ENCODE data around the gene IKBKE. TPM values are rescaled to one million over a fixed set of nuclear protein-coding genes. Genes with fewer than 3 reads are reported as not detected.

The IKBKE gene
- total RNA-seq, 1 experiment from 2014 or later = 5.1 TPM

DNA sequence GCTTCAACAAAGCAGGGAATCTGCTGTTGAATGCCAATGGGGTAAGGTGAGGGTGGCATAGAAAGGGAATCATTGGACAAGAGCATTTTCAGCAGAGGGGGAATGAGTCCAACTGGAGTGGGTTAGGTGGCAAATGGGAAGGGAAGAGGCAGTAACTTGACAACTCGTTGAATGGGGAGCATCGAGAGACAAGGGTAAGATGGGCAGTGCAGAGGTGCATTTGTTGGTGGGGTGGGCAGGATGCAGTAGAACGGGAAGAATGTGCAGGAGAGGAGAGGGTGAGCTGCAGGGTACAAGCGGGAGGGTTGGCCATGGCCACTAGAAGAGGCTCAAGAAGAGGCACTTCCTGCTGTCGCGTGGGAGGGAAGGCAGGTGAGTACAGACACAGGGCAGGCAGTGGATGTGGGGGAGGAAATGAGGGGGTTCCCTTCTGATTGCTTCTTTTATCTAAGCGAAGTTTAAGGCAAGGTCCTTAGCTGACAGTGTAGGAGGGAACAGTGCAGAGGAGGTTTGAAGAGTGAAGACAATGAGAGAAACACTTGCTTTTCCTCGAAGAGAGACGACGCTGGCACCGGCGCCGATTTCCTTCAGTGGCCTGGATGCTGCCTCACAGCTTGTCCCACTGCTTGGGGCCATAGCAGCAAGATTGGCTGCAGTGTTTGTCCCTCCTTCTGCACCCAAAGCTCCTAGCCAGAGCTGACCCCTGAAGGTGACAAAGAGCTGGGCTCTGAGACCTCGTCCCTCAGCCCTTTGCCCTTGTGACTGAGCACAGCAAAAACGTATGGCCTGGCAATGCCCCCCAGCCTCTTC, 3.2 kb upstream of the IKBKE start:
- CTCF ChIA-PET = no interaction called here
- Histone ChIP-seq H2AFZ (ENCODE audit: low read depth, low read length, poor library complexity, severe bottlenecking) (no peak overlapping the region), H3K9me2 (ENCODE audit: insufficient read depth) (no peaks in the 10 kb centered on the region), H3K4me1 (ENCODE audit: control insufficient read depth in 1 of 2, insufficient read depth in 2 of 2, low read length in 2 of 2) (peaks cover 19 to 34% of the 10 kb centered on the region in 2 experiments; a peak in 3 of 4 replicates), H3K27me3 (ENCODE audit: insufficient read depth, low read length) (no peaks in the 10 kb centered on the region), H4K20me1 (ENCODE audit: insufficient read depth) (no peaks in the 10 kb centered on the region), H3K4me2 (ENCODE audit: low read length) (no peak overlapping the region), H3K27ac (ENCODE audit: low read depth, low read length) (no peak overlapping the region), H3K9ac (ENCODE audit: low read length) (no peak overlapping the region), H3K36me3 (ENCODE audit: control insufficient read depth in 1 of 2, insufficient read depth in 2 of 2, low read length in 2 of 2) (no peaks in the 10 kb centered on the region), H3K9me3 (ENCODE audit: control insufficient read depth in 1 of 2, insufficient read depth in 1 of 2, low read depth in 1 of 2, low read length in 2 of 2) (no peaks in the 10 kb centered on the region), H3K79me2 (ENCODE audit: insufficient read depth, low read length) (no peaks in the 10 kb centered on the region), H3K4me3 (replicated peaks in 1 of 2; ENCODE audit: low read depth in 1 of 2, low read length in 2 of 2) (no peak overlapping the region)
- RAD21 ChIA-PET (ENCODE audit: low non-redundant PET in 1 of 2, low total read pairs in 2 of 2, uncharacterized antibody in 2 of 2, unreplicated experiment in 2 of 2) = no interaction called here
- no peak for ATAC-seq
- POLR2A ChIA-PET = no interaction called here
- BruUV-seq (replicated peaks) = no TSS peak
- DNase-seq (ENCODE audit: low read depth, low spot score) = no peak
- intact Hi-C loops (cut with micrococcal nuclease) = no loop called here
- TF ChIP-seq POLR2AphosphoS5 (IDR thresholded peaks at IDR 0.05; ENCODE audit: low read depth, low read length) (no peak), FOSL1 (IDR thresholded peaks at IDR 0.05; ENCODE audit: low read depth) (no peak), TCF7L2 (IDR thresholded peaks at IDR 0.05; ENCODE audit: borderline replicate concordance, extremely low read depth, insufficient read depth, insufficient read length) (no peak)

GRCh38 chr1:206467915-206468314, 2.4 kb upstream of the IKBKE start:
- Histone ChIP-seq H4K20me1 (ENCODE audit: insufficient read depth) (no peaks in the 10 kb centered on the region), H3K9ac (ENCODE audit: low read length) (no peak overlapping the region), H3K36me3 (ENCODE audit: control insufficient read depth in 1 of 2, insufficient read depth in 2 of 2, low read length in 2 of 2) (no peaks in the 10 kb centered on the region), H3K4me2 (ENCODE audit: low read length) (no peak overlapping the region), H3K27me3 (ENCODE audit: insufficient read depth, low read length) (no peaks in the 10 kb centered on the region), H3K4me1 (ENCODE audit: control insufficient read depth in 1 of 2, insufficient read depth in 2 of 2, low read length in 2 of 2) (peaks cover 19 to 35% of the 10 kb centered on the region in 2 experiments; a peak in 3 of 4 replicates), H3K79me2 (ENCODE audit: insufficient read depth, low read length) (no peaks in the 10 kb centered on the region), H2AFZ (ENCODE audit: low read depth, low read length, poor library complexity, severe bottlenecking) (no peak overlapping the region), H3K4me3 (replicated peaks in 1 of 2; ENCODE audit: low read depth in 1 of 2, low read length in 2 of 2) (no peak overlapping the region), H3K9me2 (ENCODE audit: insufficient read depth) (no peaks in the 10 kb centered on the region), H3K27ac (ENCODE audit: low read depth, low read length) (no peak overlapping the region), H3K9me3 (ENCODE audit: control insufficient read depth in 1 of 2, insufficient read depth in 1 of 2, low read depth in 1 of 2, low read length in 2 of 2) (no peaks in the 10 kb centered on the region)
- no peak for ATAC-seq
- CTCF ChIA-PET = no interaction called here
- POLR2A ChIA-PET = no interaction called here
- intact Hi-C loops (cut with micrococcal nuclease) = no loop called here
- RAD21 ChIA-PET (ENCODE audit: low non-redundant PET in 1 of 2, low total read pairs in 2 of 2, uncharacterized antibody in 2 of 2, unreplicated experiment in 2 of 2) = no interaction called here
- DNase-seq (ENCODE audit: low read depth, low spot score) = no peak
- BruUV-seq (replicated peaks) = no TSS peak
- TF ChIP-seq FOSL1 (IDR thresholded peaks at IDR 0.05; ENCODE audit: low read depth) = no peak
- TF ChIP-seq EZH2phosphoT487 (IDR thresholded peaks at IDR 0.05; ENCODE audit: borderline replicate concordance) = no peak
